SU-DHL-6 (cell line): ENCODE measurements around the gene HID1.
"Not testable (repeated sequence)": the region's sequence is repeated elsewhere in the genome, so short reads cannot be mapped to it uniquely, and the experiment has no call there.

ENCODE experiments used
- CTCF ChIP-seq: fragments of 200-600 bp; sonication (generic); IDR thresholded peaks from one replicate; pipeline ENCODE4 v1.5.1; 2017; ENCODE audit warnings: antibody characterized with exemption, mild to moderate bottlenecking, low read length, moderate library complexity; ENCODE audit not compliant: insufficient read depth, poor library complexity, severe bottlenecking
- EZH2phosphoT487 ChIP-seq: fragments of 200-600 bp; sonication (generic), shearing (Covaris generic); conservative IDR thresholded peaks from 2 replicates; pipeline ENCODE4 v1.6.1; 2018; ENCODE audit warnings: mild to moderate bottlenecking, antibody characterized with exemption, low read length, moderate library complexity, mixed read lengths

GRCh38 chr17:75006084-75006483, 33.5 kb upstream of the HID1 start:
- not testable (repeated sequence) for TF ChIP-seq CTCF, EZH2phosphoT487
